ENCODE measurements around the gene TMEM132A.
A peak's percentile ranks its signal among the peaks of the same experiment; 100 is the strongest.

Gene TMEM132A

DNA sequence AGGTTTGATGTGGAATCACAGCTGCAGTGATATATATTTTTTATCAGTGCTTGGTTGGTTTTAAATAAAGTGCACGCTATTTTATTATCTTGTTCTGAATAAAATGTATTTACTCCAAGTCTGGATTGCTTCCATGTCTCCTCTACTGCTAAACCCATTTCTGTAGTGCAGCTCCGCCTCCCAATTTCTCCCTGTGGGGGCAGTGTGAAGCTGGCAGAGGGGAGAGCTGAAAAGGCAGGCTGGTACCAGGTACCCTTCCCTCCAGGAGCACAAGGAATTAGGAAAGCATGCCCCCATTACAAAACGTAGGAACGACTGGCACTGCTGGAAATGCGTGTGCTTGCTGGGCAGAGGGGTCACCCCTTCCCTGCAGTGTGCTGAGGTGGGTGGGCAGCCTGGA, 934 bp upstream of the TMEM132A start:
- Histone ChIP-seq H3K4me1 (ENCODE audit: control insufficient read depth, insufficient read depth, low read length) (peaks cover 30% of the 10 kb centered on the region), H3K36me3 (ENCODE audit: control insufficient read depth in 2 of 2, insufficient read depth in 2 of 2, low read length in 2 of 2) (peaks cover 35 to 39% of the 10 kb centered on the region in 2 donors), H3K27me3 (ENCODE audit: control insufficient read depth in 1 of 2, insufficient read depth in 2 of 2, low read length in 2 of 2) (peaks cover 23 to 35% of the 10 kb centered on the region in 2 donors), H3K4me3 (ENCODE audit: low read length in 2 of 2) (no peak overlapping the region), H3K27ac (ENCODE audit: low read length) (no peak overlapping the region), H3K9me3 (ENCODE audit: control insufficient read depth in 2 of 2, low read length in 2 of 2) (no peaks in the 10 kb centered on the region), H3K9ac (ENCODE audit: low read length in 2 of 2) (peak overlapping the region in 1 of 2 donors; percentile 5)

DNA sequence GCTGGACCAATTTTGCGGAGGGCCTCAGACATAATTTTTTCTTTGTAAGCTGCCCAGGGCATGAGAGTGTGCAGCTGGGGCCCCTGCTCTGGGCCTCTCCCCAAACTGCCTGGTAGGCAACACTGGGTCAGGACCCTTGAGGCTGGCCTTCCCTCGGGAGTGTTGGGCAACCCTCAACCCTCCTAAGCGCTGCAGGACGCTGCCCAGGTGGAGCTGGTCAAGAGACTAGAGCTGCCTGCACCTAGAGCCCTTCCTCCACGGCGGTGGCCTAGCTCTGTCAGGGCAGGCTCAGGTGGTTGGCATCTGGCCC, 505 bp upstream of the TMEM132A start:
- peaks cover 35 to 39% of the 10 kb centered on the region in 2 donors for H3K36me3 ChIP-seq (ENCODE audit: control insufficient read depth in 2 of 2, insufficient read depth in 2 of 2, low read length in 2 of 2)
- peaks cover 23 to 35% of the 10 kb centered on the region in 2 donors for H3K27me3 ChIP-seq (ENCODE audit: control insufficient read depth in 1 of 2, insufficient read depth in 2 of 2, low read length in 2 of 2)
- peaks cover 29% of the 10 kb centered on the region for H3K4me1 ChIP-seq (ENCODE audit: control insufficient read depth, insufficient read depth, low read length)
- peak overlapping the region; percentile 50 to 69 for H3K4me3 ChIP-seq (ENCODE audit: low read length in 2 of 2)
- no peak overlapping the region for H3K9ac ChIP-seq (ENCODE audit: low read length in 2 of 2)
- no peaks in the 10 kb centered on the region for H3K9me3 ChIP-seq (ENCODE audit: control insufficient read depth in 2 of 2, low read length in 2 of 2)
- H3K27ac ChIP-seq (ENCODE audit: low read length): no peak overlapping the region

DNA sequence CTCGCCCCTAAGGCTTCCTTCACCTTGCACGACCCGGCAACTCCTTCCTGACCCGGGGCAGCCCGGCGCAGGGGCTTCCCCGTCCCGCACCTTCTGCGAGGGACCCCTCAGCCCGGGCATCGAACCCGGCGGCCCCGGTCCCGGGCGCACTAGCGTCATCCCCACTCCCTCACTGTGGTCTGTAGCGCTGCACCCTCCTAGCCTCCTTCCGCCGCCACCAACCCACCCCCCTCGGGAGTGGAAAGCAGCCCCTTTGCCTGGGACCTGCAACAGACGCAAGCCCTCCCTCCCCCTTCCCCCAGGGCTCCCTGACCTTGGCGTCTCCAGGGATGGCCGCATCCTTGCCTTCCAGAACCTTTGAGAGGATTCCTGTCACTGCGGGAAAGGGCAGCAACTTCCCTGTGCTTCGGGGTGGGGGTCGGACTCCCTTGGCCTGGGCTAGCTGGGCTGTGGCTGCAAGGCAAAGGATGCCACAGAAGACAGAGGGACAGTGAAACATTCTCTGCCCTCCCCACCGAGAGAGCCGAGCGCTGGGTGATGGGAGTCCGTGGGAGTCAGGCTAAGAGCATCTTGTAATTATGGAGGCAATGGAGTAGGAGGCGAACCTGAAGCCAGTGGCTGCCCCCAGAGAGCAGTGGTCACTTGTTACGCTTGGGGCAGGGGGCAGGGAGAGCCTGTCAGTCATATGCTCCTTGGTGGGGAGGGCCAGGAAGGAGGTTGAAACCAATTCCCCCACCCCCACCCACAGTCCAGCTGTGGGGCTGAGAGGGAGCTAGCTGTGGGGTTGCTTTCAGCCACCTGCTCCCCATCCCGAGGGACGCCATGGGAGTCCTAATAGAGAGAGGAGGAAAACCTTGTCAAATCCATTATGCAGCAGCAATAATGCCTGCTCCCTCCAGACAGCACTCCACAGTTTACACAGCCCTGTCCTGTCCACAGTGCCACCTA, 920 bp downstream of the TMEM132A start:
- Histone ChIP-seq H3K4me3 (ENCODE audit: low read length in 2 of 2) (peak overlapping the region; percentile 38 to 69), H3K9me3 (ENCODE audit: control insufficient read depth in 2 of 2, low read length in 2 of 2) (no peaks in the 10 kb centered on the region), H3K36me3 (ENCODE audit: control insufficient read depth in 2 of 2, insufficient read depth in 2 of 2, low read length in 2 of 2) (peaks cover 29 to 31% of the 10 kb centered on the region in 2 donors), H3K9ac (ENCODE audit: low read length in 2 of 2) (peak overlapping the region in 1 of 2 donors; percentile 31), H3K27me3 (ENCODE audit: control insufficient read depth in 1 of 2, insufficient read depth in 2 of 2, low read length in 2 of 2) (peaks cover 23 to 35% of the 10 kb centered on the region in 2 donors), H3K4me1 (ENCODE audit: control insufficient read depth, insufficient read depth, low read length) (peaks cover 18% of the 10 kb centered on the region), H3K27ac (ENCODE audit: low read length) (no peak overlapping the region)

DNA sequence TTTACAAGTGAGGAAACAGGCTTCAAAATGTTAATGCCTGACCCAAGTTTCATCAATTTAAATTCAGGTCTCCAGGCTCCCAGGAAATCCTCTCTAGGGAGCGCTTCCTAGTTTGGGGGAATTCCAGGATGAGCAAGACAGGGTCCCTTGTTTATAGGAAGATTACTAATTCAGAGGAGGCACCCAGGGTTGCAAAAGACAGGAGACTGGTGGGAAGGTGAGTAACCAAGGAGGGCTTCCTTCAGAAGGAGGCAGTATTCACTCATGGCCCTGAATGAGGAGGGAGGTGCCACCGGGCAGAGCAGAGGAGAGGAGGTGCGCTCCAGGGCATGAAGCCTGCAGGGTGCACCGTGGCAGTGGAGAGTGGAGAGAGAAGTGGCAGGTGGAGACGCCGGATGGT, 1.6 kb downstream of the TMEM132A start:
- Histone ChIP-seq H3K4me1 (ENCODE audit: control insufficient read depth, insufficient read depth, low read length) (peaks cover 18% of the 10 kb centered on the region), H3K4me3 (ENCODE audit: low read length in 2 of 2) (no peak overlapping the region), H3K27me3 (ENCODE audit: control insufficient read depth in 1 of 2, insufficient read depth in 2 of 2, low read length in 2 of 2) (peaks cover 23 to 35% of the 10 kb centered on the region in 2 donors), H3K9ac (ENCODE audit: low read length in 2 of 2) (no peak overlapping the region), H3K27ac (ENCODE audit: low read length) (no peak overlapping the region), H3K9me3 (ENCODE audit: control insufficient read depth in 2 of 2, low read length in 2 of 2) (no peaks in the 10 kb centered on the region), H3K36me3 (ENCODE audit: control insufficient read depth in 2 of 2, insufficient read depth in 2 of 2, low read length in 2 of 2) (peaks cover 23 to 24% of the 10 kb centered on the region in 2 donors)

DNA sequence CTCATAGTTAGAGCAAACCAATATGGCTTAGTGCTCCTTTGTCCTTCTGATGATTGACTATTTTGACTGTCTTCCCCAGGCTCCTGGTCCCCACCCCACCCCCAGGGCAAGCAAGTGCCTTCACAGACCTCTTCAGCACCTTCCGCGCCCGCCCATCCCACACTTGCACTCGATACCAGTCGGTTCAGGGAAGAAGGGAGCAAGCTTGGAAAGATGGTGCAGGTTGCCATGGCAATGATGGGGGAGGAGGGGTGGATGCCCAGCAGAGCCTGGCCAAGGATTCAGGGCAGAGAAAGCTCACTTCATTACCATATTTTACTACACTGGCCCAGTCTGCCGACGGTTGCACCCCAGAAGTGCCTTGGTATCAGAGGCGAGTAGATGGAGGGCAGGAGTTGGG, 2.2 kb downstream of the TMEM132A start:
- Histone ChIP-seq H3K9me3 (ENCODE audit: control insufficient read depth in 2 of 2, low read length in 2 of 2) (no peaks in the 10 kb centered on the region), H3K27me3 (ENCODE audit: control insufficient read depth in 1 of 2, insufficient read depth in 2 of 2, low read length in 2 of 2) (peaks cover 23 to 35% of the 10 kb centered on the region in 2 donors), H3K27ac (ENCODE audit: low read length) (no peak overlapping the region), H3K4me1 (ENCODE audit: control insufficient read depth, insufficient read depth, low read length) (peaks cover 18% of the 10 kb centered on the region), H3K36me3 (ENCODE audit: control insufficient read depth in 2 of 2, insufficient read depth in 2 of 2, low read length in 2 of 2) (peaks cover 19% of the 10 kb centered on the region in 2 donors), H3K9ac (ENCODE audit: low read length in 2 of 2) (no peak overlapping the region), H3K4me3 (ENCODE audit: low read length in 2 of 2) (no peak overlapping the region)

DNA sequence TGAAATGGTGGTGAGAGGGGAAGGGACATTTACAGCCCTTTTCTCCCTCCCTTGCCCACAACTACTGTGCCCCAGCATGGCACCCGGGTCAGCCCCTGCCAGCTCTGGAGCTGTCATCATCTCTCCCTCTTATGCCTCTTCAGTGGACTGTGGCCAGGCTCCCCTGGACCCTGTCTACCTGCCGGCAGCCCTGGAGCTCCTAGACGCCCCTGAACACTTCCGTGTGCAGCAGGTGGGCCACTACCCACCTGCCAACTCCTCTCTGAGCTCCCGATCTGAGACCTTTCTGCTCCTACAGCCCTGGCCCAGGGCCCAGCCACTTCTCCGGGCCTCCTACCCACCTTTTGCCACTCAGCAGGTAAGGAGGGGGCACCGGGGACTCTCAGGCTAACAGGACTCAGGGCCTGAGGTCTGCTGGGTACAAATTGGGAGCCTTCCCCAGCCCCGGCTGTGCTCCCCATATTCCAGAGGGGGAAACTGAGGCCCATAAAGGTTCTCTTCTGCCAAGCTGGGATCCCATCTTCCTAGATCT, 2.9 kb downstream of the TMEM132A start:
- Histone ChIP-seq H3K36me3 (ENCODE audit: control insufficient read depth in 2 of 2, insufficient read depth in 2 of 2, low read length in 2 of 2) (peaks cover 13% of the 10 kb centered on the region in 2 donors), H3K9ac (ENCODE audit: low read length in 2 of 2) (no peak overlapping the region)

DNA sequence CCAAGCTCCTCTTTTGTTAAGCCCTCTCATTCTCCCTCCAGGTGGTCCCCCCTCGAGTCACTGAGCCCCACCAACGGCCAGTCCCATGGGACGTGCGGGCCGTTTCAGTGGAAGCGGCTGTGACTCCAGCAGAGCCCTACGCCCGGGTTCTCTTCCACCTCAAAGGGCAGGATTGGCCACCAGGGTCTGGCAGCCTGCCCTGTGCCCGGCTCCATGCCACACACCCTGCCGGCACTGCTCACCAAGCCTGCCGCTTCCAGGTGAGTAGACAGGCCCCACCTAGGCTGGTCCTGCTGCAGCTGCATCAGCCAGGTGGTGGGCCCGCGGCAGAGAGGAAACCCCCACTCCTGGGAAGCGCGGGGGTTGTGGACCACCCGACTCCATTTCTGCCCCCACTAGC, 3.3 kb downstream of the TMEM132A start:
- Histone ChIP-seq H3K27ac (ENCODE audit: low read length) (no peak overlapping the region), H3K4me1 (ENCODE audit: control insufficient read depth, insufficient read depth, low read length) (peaks cover 18% of the 10 kb centered on the region), H3K9ac (ENCODE audit: low read length in 2 of 2) (no peak overlapping the region), H3K27me3 (ENCODE audit: control insufficient read depth in 1 of 2, insufficient read depth in 2 of 2, low read length in 2 of 2) (peaks cover 23 to 35% of the 10 kb centered on the region in 2 donors), H3K9me3 (ENCODE audit: control insufficient read depth in 2 of 2, low read length in 2 of 2) (no peaks in the 10 kb centered on the region), H3K36me3 (ENCODE audit: control insufficient read depth in 2 of 2, insufficient read depth in 2 of 2, low read length in 2 of 2) (peaks cover 8% of the 10 kb centered on the region in 2 donors), H3K4me3 (ENCODE audit: low read length in 2 of 2) (no peak overlapping the region)

More for the DNA sequence above, 2.9 kb downstream of the TMEM132A start:
- peaks cover 18% of the 10 kb centered on the region for H3K4me1 ChIP-seq (ENCODE audit: control insufficient read depth, insufficient read depth, low read length)
- H3K4me3 ChIP-seq (ENCODE audit: low read length in 2 of 2): no peak overlapping the region
- no peaks in the 10 kb centered on the region for H3K9me3 ChIP-seq (ENCODE audit: control insufficient read depth in 2 of 2, low read length in 2 of 2)
- H3K27ac ChIP-seq (ENCODE audit: low read length): no peak overlapping the region
- peaks cover 23 to 35% of the 10 kb centered on the region in 2 donors for H3K27me3 ChIP-seq (ENCODE audit: control insufficient read depth in 1 of 2, insufficient read depth in 2 of 2, low read length in 2 of 2)

DNA sequence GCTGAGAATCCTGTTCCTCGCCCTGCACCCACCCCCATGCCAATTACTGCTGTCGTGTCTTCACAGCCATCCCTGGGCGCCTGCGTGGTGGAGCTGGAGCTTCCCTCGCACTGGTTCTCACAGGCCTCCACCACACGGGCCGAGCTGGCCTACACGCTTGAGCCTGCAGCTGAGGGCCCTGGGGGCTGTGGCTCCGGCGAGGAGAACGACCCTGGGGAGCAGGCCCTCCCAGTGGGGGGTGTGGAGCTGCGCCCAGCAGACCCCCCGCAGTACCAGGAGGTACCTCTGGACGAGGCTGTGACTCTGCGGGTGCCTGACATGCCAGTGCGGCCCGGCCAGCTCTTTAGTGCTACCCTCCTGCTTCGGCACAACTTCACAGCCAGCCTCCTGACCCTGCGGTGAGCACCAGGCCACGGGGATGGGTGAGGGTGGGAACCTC, 4.3 kb downstream of the TMEM132A start:
- no peak overlapping the region for H3K27ac ChIP-seq (ENCODE audit: low read length)
- peaks cover 16% of the 10 kb centered on the region for H3K4me1 ChIP-seq (ENCODE audit: control insufficient read depth, insufficient read depth, low read length)
- H3K27me3 ChIP-seq (ENCODE audit: control insufficient read depth in 1 of 2, insufficient read depth in 2 of 2, low read length in 2 of 2): peaks cover 22 to 31% of the 10 kb centered on the region in 2 donors
- H3K4me3 ChIP-seq (ENCODE audit: low read length in 2 of 2): no peak overlapping the region
- H3K36me3 ChIP-seq (ENCODE audit: control insufficient read depth in 2 of 2, insufficient read depth in 2 of 2, low read length in 2 of 2): no peaks in the 10 kb centered on the region
- H3K9me3 ChIP-seq (ENCODE audit: control insufficient read depth in 2 of 2, low read length in 2 of 2): no peaks in the 10 kb centered on the region
- no peak overlapping the region for H3K9ac ChIP-seq (ENCODE audit: low read length in 2 of 2)

DNA sequence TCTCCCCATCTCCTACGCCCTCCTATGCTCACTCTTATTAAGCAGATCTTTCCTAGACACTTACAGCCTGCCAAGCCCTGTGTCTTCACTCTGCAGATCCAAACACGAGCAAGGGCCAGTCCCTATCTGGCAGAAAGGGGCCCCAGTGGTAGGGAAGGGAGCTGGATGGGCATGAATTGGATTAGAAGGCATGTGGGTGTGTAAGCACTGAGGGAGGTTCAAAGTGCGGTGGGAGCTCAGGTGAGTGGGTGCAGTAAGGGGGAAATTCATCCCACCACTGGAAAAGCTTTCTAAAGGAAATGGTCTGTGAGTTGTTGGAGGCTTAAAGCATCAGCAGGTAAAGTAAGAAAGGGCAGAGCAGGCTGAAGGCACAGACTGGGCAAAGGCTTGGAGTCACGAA, 5.5 kb downstream of the TMEM132A start:
- no peak overlapping the region for H3K9ac ChIP-seq (ENCODE audit: low read length in 2 of 2)
- H3K36me3 ChIP-seq (ENCODE audit: control insufficient read depth in 2 of 2, insufficient read depth in 2 of 2, low read length in 2 of 2): no peaks in the 10 kb centered on the region
- H3K4me1 ChIP-seq (ENCODE audit: control insufficient read depth, insufficient read depth, low read length): peaks cover 6% of the 10 kb centered on the region
- no peak overlapping the region for H3K4me3 ChIP-seq (ENCODE audit: low read length in 2 of 2)
- H3K27me3 ChIP-seq (ENCODE audit: control insufficient read depth in 1 of 2, insufficient read depth in 2 of 2, low read length in 2 of 2): peaks cover 17 to 26% of the 10 kb centered on the region in 2 donors
- no peak overlapping the region for H3K27ac ChIP-seq (ENCODE audit: low read length)
- no peaks in the 10 kb centered on the region for H3K9me3 ChIP-seq (ENCODE audit: control insufficient read depth in 2 of 2, low read length in 2 of 2)

DNA sequence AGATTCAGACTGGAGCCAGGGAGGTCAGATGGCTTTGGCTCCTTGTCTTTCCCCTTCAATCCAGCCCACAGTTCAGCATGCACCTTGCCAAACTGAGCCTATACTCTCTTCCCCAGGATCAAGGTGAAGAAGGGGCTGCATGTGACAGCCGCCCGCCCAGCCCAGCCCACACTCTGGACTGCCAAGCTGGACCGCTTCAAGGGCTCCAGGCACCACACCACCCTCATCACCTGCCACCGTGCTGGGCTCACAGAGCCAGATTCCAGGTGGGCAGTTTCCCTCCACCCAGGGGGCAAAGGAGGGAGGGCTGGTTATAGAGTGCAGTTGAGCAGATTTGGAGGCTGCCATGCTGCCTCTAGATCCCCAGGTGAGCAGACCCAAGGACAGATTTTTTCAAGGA, 6.1 kb downstream of the TMEM132A start:
- H3K36me3 ChIP-seq (ENCODE audit: control insufficient read depth in 2 of 2, insufficient read depth in 2 of 2, low read length in 2 of 2): no peaks in the 10 kb centered on the region
- peaks cover 11 to 20% of the 10 kb centered on the region in 2 donors for H3K27me3 ChIP-seq (ENCODE audit: control insufficient read depth in 1 of 2, insufficient read depth in 2 of 2, low read length in 2 of 2)
- H3K9ac ChIP-seq (ENCODE audit: low read length in 2 of 2): no peak overlapping the region

DNA sequence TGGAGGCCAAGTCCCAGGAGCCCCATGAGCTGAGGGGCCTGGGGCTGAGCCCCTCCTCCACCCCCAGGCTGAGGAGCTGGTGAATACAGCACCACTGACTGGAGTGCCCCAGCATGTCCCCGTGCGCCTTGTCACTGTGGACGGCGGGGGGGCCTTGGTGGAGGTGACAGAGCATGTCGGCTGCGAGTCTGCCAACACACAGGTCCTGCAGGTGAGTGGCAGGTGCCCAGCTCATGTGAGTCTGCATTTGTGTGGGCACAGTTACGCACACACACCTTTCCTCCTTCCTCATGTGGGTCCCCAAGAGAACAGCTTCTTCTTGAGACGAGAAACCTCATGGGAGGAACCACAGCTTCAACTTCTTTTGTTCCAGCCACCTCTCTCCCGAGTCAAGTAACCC, 7.7 kb downstream of the TMEM132A start:
- Histone ChIP-seq H3K36me3 (ENCODE audit: control insufficient read depth in 2 of 2, insufficient read depth in 2 of 2, low read length in 2 of 2) (no peaks in the 10 kb centered on the region), H3K9ac (ENCODE audit: low read length in 2 of 2) (no peak overlapping the region)

More for the DNA sequence above, 6.1 kb downstream of the TMEM132A start:
- no peak overlapping the region for H3K4me3 ChIP-seq (ENCODE audit: low read length in 2 of 2)
- H3K9me3 ChIP-seq (ENCODE audit: control insufficient read depth in 2 of 2, low read length in 2 of 2): no peaks in the 10 kb centered on the region
- H3K27ac ChIP-seq (ENCODE audit: low read length): no peak overlapping the region
- no peaks in the 10 kb centered on the region for H3K4me1 ChIP-seq (ENCODE audit: control insufficient read depth, insufficient read depth, low read length)

More for the DNA sequence above, 7.7 kb downstream of the TMEM132A start:
- Histone ChIP-seq H3K4me1 (ENCODE audit: control insufficient read depth, insufficient read depth, low read length) (no peaks in the 10 kb centered on the region), H3K27me3 (ENCODE audit: control insufficient read depth in 1 of 2, insufficient read depth in 2 of 2, low read length in 2 of 2) (peaks cover 4 to 7% of the 10 kb centered on the region in 2 donors), H3K27ac (ENCODE audit: low read length) (no peak overlapping the region), H3K4me3 (ENCODE audit: low read length in 2 of 2) (no peak overlapping the region), H3K9me3 (ENCODE audit: control insufficient read depth in 2 of 2, low read length in 2 of 2) (no peaks in the 10 kb centered on the region)

Data from stomach smooth muscle (tissue), 2 donors.